HEK293 (cell line): ENCODE results near the gene PCSK5.

Source experiments
- ATF2 ChIP-seq: fragments of 450-650 bp; formaldehyde crosslinking; IDR thresholded peaks from 2 replicates; pipeline ENCODE4 v1.5.1; 2016; ENCODE audit warnings: missing biosample characterization, missing genetic modification characterization, low read depth
- GLIS1 ChIP-seq: fragments of 450-650 bp; formaldehyde crosslinking; IDR thresholded peaks from 2 replicates; pipeline ENCODE4 v1.5.1; 2016; ENCODE audit warnings: missing biosample characterization, missing genetic modification characterization
- KLF10 ChIP-seq: fragments of 450-650 bp; IDR thresholded peaks from 2 replicates; pipeline ENCODE4 v1.5.1; 2018; ENCODE audit warnings: missing biosample characterization, mild to moderate bottlenecking, missing genetic modification characterization
- KLF9 ChIP-seq: fragments of 450-650 bp; formaldehyde crosslinking; IDR thresholded peaks from 2 replicates; pipeline ENCODE4 v1.5.1; 2016; ENCODE audit warnings: missing biosample characterization, missing genetic modification characterization, low read depth
- MYNN ChIP-seq: fragments of 450-650 bp; formaldehyde crosslinking; IDR thresholded peaks from 2 replicates; pipeline ENCODE4 v1.5.1; 2016; ENCODE audit warnings: missing biosample characterization, missing genetic modification characterization, borderline replicate concordance
- MZF1 ChIP-seq: fragments of 450-650 bp; formaldehyde crosslinking; IDR thresholded peaks from 2 replicates; pipeline ENCODE4 v1.5.1; 2017; ENCODE audit warnings: missing biosample characterization, missing genetic modification characterization, borderline replicate concordance
- OSR2 ChIP-seq: fragments of 450-650 bp; formaldehyde crosslinking; IDR thresholded peaks from 2 replicates; pipeline ENCODE4 v1.5.1; 2016; ENCODE audit warnings: missing biosample characterization, missing genetic modification characterization
- PRDM6 ChIP-seq: fragments of 450-650 bp; formaldehyde crosslinking; IDR thresholded peaks from 2 replicates; pipeline ENCODE4 v1.5.1; 2017; ENCODE audit warnings: missing biosample characterization, missing genetic modification characterization
- SP2 ChIP-seq: fragments of 450-650 bp; formaldehyde crosslinking; IDR thresholded peaks from 2 replicates; pipeline ENCODE4 v1.5.1; 2016; ENCODE audit warnings: missing biosample characterization, missing genetic modification characterization
- ZBTB48 ChIP-seq: fragments of 450-650 bp; formaldehyde crosslinking; IDR thresholded peaks from 2 replicates; pipeline ENCODE4 v1.5.1; 2016; ENCODE audit warnings: missing biosample characterization, missing genetic modification characterization
- ZBTB7A ChIP-seq: fragments of 450-650 bp; formaldehyde crosslinking; IDR thresholded peaks from 2 replicates; pipeline ENCODE4 v1.5.1; 2016; ENCODE audit warnings: low read depth, missing biosample characterization, missing genetic modification characterization
- ZBTB8A ChIP-seq: fragments of 450-650 bp; formaldehyde crosslinking; IDR thresholded peaks from 2 replicates; pipeline ENCODE4 v1.5.1; 2016; ENCODE audit warnings: missing biosample characterization, missing genetic modification characterization
- ZNF10 ChIP-seq: fragments of 450-650 bp; formaldehyde crosslinking; IDR thresholded peaks from 2 replicates; pipeline ENCODE4 v1.5.1; 2017; ENCODE audit warnings: missing biosample characterization, missing genetic modification characterization
- ZNF114 ChIP-seq: fragments of 450-650 bp; formaldehyde crosslinking; IDR thresholded peaks from 2 replicates; pipeline ENCODE4 v1.5.0; 2017; ENCODE audit warnings: missing biosample characterization, missing genetic modification characterization
- ZNF16 ChIP-seq: fragments of 450-650 bp; formaldehyde crosslinking; IDR thresholded peaks from 2 replicates; pipeline ENCODE4 v1.5.1; 2016; ENCODE audit warnings: low read depth, missing biosample characterization, missing genetic modification characterization
- ZNF335 ChIP-seq: fragments of 450-650 bp; formaldehyde crosslinking; conservative IDR thresholded peaks from 2 replicates; pipeline ENCODE4 v1.5.1; 2016; ENCODE audit warnings: missing biosample characterization, missing genetic modification characterization
- ZNF423 ChIP-seq: fragments of 450-650 bp; formaldehyde crosslinking; IDR thresholded peaks from 2 replicates; pipeline ENCODE4 v1.5.1; 2016; ENCODE audit warnings: missing biosample characterization, missing genetic modification characterization
- ZNF433 ChIP-seq: fragments of 450-650 bp; formaldehyde crosslinking; IDR thresholded peaks from 2 replicates; pipeline ENCODE4 v1.5.1; 2016; ENCODE audit warnings: missing biosample characterization, missing genetic modification characterization, low read depth
- ZNF514 ChIP-seq: fragments of 450-650 bp; formaldehyde crosslinking; IDR thresholded peaks from 2 replicates; pipeline ENCODE4 v1.5.1; 2016; ENCODE audit warnings: missing biosample characterization, missing genetic modification characterization
- ZNF549 ChIP-seq: fragments of 450-650 bp; IDR thresholded peaks from 2 replicates; pipeline ENCODE4 v1.5.1; 2018; ENCODE audit warnings: missing biosample characterization, missing genetic modification characterization, mild to moderate bottlenecking, inconsistent platforms, moderate library complexity
- ZNF580 ChIP-seq: fragments of 450-650 bp; formaldehyde crosslinking; IDR thresholded peaks from 2 replicates; pipeline ENCODE4 v1.5.1; 2016; ENCODE audit warnings: missing biosample characterization, missing genetic modification characterization
- ZNF600 ChIP-seq: fragments of 450-650 bp; formaldehyde crosslinking; IDR thresholded peaks from 2 replicates; pipeline ENCODE4 v1.5.1; 2016; ENCODE audit warnings: missing biosample characterization, missing genetic modification characterization
- ZNF610 ChIP-seq: fragments of 450-650 bp; formaldehyde crosslinking; IDR thresholded peaks from 2 replicates; pipeline ENCODE4 v1.5.1; 2016; ENCODE audit warnings: missing biosample characterization, missing genetic modification characterization, borderline replicate concordance
- ZNF670 ChIP-seq: fragments of 450-650 bp; formaldehyde crosslinking; IDR thresholded peaks from 2 replicates; pipeline ENCODE4 v1.5.1; 2016; ENCODE audit warnings: missing biosample characterization, missing genetic modification characterization, low read depth
- ZNF701 ChIP-seq: fragments of 450-650 bp; formaldehyde crosslinking; IDR thresholded peaks from 2 replicates; pipeline ENCODE4 v1.5.1; 2016; ENCODE audit warnings: missing biosample characterization, missing genetic modification characterization
- ZNF768 ChIP-seq: fragments of 450-650 bp; formaldehyde crosslinking; IDR thresholded peaks from 2 replicates; pipeline ENCODE4 v1.5.1; 2018; ENCODE audit warnings: missing biosample characterization, mild to moderate bottlenecking, missing genetic modification characterization
- ZNF791 ChIP-seq: fragments of 450-650 bp; formaldehyde crosslinking; IDR thresholded peaks from 2 replicates; pipeline ENCODE4 v1.5.1; 2016; ENCODE audit warnings: missing biosample characterization, missing genetic modification characterization
- ZSCAN23 ChIP-seq: fragments of 450-650 bp; formaldehyde crosslinking; IDR thresholded peaks from 2 replicates; pipeline ENCODE4 v1.5.1; 2016; ENCODE audit warnings: missing biosample characterization, missing genetic modification characterization
- ZSCAN30 ChIP-seq: fragments of 450-650 bp; IDR thresholded peaks from 2 replicates; pipeline ENCODE4 v1.5.1; 2018; ENCODE audit warnings: missing biosample characterization, mild to moderate bottlenecking, missing genetic modification characterization, moderate library complexity
- ZXDB ChIP-seq: fragments of 450-650 bp; formaldehyde crosslinking; IDR thresholded peaks from 2 replicates; pipeline ENCODE4 v1.5.1; 2016; ENCODE audit warnings: missing biosample characterization, missing genetic modification characterization
- TF ChIP-seq, protein P1 (sequence below): fragments of 450-650 bp; formaldehyde crosslinking; IDR thresholded peaks from 2 replicates; pipeline ENCODE4 v1.5.1; 2016; ENCODE audit warnings: missing biosample characterization, missing genetic modification characterization
- TF ChIP-seq, protein P2 (sequence below): fragments of 450-650 bp; formaldehyde crosslinking; IDR thresholded peaks from 2 replicates; pipeline ENCODE4 v1.5.1; 2016; ENCODE audit warnings: missing biosample characterization, missing genetic modification characterization
- TF ChIP-seq, protein P3 (sequence below): sonication (generic); formaldehyde crosslinking; IDR thresholded peaks from 2 replicates; pipeline ENCODE4 v1.8.1; 2022; ENCODE audit warnings: mild to moderate bottlenecking, moderate library complexity, missing genetic modification reagents

PCSK5 gene

DNA sequence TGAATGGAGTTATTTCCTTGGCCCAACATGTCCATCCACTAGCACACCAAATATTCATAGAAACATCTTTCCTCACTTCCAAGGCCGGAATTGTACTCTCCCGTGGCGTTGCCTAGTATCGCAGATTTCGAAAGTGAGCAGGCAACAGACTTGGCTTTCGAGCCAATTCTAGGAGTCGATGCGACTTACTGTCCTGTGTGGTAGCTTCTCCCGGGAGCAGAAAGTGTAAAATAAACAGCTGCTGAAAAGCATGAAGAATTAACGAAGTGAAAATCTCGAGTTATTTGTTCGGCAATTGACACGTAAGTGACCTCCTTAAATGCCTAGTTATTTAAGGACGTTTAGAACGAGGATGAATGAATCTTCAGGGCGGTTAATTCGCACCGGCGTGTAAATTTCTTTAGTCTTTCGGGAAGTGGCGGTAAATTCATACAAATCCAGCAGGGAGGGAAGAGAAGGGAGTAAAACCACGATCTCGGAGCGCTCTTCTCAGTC is 449 bp upstream of the PCSK5 start (continued):
- TF ChIP-seq, protein P1, sequence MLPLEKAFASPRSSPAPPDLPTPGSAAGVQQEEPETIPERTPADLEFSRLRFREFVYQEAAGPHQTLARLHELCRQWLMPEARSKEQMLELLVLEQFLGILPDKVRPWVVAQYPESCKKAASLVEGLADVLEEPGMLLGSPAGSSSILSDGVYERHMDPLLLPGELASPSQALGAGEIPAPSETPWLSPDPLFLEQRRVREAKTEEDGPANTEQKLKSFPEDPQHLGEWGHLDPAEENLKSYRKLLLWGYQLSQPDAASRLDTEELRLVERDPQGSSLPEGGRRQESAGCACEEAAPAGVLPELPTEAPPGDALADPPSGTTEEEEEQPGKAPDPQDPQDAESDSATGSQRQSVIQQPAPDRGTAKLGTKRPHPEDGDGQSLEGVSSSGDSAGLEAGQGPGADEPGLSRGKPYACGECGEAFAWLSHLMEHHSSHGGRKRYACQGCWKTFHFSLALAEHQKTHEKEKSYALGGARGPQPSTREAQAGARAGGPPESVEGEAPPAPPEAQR: no peak
- TF ChIP-seq ATF2 (tag by site-specific recombination) (no peak), ZNF549 (tag by site-specific recombination) (no peak), ZBTB48 (tag by site-specific recombination) (no peak), ZSCAN30 (tag by site-specific recombination) (no peak), ZNF600 (tag by site-specific recombination) (no peak), ZNF610 (tag by site-specific recombination) (no peak), ZNF670 (tag by site-specific recombination) (no peak), ZNF768 (no peak), ZBTB7A (tag by site-specific recombination) (no peak), ZNF514 (tag by site-specific recombination) (no peak), PRDM6 (tag by site-specific recombination) (no peak), ZNF114 (tag by site-specific recombination) (no peak), ZSCAN23 (tag by site-specific recombination) (no peak), MYNN (tag by site-specific recombination) (no peak), ZNF580 (tag by site-specific recombination) (no peak), ZNF335 (tag by site-specific recombination) (peak; percentile 79), ZNF10 (tag by site-specific recombination) (no peak), MZF1 (tag by site-specific recombination) (peak; percentile 75; the same call in 1 of the 2 replicates), ZXDB (tag by site-specific recombination) (no peak), ZNF433 (no peak), GLIS1 (tag by site-specific recombination) (no peak), ZNF16 (tag by site-specific recombination) (no peak), KLF10 (tag by site-specific recombination) (no peak), SP2 (tag by site-specific recombination) (no peak), ZNF701 (no peak), ZBTB8A (no peak), ZNF791 (no peak), KLF9 (tag by site-specific recombination) (no peak), OSR2 (tag by site-specific recombination) (0 out of 2 replicates have a peak, but pooled peaks have one; percentile 8), ZNF423 (tag by site-specific recombination) (no peak)
- TF ChIP-seq, protein P2, sequence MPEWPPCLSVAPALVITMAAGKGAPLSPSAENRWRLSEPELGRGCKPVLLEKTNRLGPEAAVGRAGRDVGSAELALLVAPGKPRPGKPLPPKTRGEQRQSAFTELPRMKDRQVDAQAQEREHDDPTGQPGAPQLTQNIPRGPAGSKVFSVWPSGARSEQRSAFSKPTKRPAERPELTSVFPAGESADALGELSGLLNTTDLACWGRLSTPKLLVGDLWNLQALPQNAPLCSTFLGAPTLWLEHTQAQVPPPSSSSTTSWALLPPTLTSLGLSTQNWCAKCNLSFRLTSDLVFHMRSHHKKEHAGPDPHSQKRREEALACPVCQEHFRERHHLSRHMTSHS (tag by site-specific recombination): no peak
- TF ChIP-seq, protein P3, sequence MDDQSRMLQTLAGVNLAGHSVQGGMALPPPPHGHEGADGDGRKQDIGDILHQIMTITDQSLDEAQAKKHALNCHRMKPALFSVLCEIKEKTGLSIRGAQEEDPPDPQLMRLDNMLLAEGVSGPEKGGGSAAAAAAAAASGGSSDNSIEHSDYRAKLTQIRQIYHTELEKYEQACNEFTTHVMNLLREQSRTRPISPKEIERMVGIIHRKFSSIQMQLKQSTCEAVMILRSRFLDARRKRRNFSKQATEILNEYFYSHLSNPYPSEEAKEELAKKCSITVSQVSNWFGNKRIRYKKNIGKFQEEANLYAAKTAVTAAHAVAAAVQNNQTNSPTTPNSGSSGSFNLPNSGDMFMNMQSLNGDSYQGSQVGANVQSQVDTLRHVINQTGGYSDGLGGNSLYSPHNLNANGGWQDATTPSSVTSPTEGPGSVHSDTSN (CRISPR knock-in tag): no peak
